ENCODE measurements around the gene SDR42E2. TPM values are rescaled to one million over a fixed set of nuclear protein-coding genes. Genes with fewer than 3 reads are reported as not detected.

Gene SDR42E2
- total RNA-seq, 1 donor from 2014 or later: not detected

DNA sequence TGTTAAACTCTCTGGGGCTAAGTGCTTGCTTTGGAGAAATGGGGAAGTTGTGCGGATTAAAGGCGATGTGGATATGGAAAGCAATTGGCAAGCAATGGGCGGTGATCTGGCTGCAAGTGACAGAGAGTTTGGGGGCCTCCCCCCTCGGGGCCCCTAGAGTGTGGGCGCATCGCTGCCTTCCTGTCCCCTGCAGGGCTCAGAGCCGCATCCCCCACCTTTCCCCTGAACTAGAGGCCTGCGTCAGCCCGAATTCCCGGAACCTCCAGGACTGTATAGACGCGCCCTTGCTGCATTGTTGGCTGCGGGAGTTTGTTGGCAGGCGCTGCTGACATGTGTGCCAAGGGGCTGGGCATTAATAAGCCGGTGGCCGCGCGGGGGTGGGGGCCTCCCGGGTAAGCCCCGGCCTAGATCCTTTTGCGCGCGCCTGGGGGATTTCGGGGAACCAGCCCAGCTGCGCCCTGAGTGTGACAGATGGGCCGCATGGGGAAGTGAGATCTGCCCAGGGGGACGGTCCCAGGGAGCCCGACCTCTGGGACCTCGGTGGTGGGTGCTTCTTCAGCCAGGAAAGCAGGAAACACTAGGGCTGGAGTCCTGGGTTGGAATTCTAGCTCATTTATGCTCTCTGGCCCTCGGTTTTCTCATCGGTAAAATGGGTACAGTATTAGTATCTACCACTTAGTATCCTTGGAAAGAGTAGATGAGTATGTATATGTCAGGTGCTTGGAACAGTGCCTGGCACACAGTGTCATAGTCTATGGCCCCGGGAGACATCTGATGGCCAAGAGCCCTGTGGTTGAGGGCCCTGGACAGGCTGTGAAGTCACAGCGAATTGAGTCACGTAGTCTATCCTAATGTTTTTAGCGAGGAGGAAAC is 44.8 kb downstream of the SDR42E2 start:
- Mint-ChIP-seq H3K27ac (ENCODE audit: unreplicated experiment) (peak overlapping the region; percentile 77), H3K4me3 (ENCODE audit: unreplicated experiment) (peak overlapping the region; percentile 91), H3K4me1 (ENCODE audit: unreplicated experiment) (peaks cover 37% of the 10 kb centered on the region), H3K27me3 (ENCODE audit: unreplicated experiment) (no peaks in the 10 kb centered on the region), H3K36me3 (ENCODE audit: unreplicated experiment) (no peaks in the 10 kb centered on the region), H3K9me3 (ENCODE audit: unreplicated experiment) (no peaks in the 10 kb centered on the region)
- TF ChIP-seq, protein P1, sequence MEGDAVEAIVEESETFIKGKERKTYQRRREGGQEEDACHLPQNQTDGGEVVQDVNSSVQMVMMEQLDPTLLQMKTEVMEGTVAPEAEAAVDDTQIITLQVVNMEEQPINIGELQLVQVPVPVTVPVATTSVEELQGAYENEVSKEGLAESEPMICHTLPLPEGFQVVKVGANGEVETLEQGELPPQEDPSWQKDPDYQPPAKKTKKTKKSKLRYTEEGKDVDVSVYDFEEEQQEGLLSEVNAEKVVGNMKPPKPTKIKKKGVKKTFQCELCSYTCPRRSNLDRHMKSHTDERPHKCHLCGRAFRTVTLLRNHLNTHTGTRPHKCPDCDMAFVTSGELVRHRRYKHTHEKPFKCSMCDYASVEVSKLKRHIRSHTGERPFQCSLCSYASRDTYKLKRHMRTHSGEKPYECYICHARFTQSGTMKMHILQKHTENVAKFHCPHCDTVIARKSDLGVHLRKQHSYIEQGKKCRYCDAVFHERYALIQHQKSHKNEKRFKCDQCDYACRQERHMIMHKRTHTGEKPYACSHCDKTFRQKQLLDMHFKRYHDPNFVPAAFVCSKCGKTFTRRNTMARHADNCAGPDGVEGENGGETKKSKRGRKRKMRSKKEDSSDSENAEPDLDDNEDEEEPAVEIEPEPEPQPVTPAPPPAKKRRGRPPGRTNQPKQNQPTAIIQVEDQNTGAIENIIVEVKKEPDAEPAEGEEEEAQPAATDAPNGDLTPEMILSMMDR (IDR thresholded peaks at IDR 0.05): no peak
- peak; percentile 85 for DNase-seq (ENCODE audit: extremely low spot score, unreplicated experiment)

DNA sequence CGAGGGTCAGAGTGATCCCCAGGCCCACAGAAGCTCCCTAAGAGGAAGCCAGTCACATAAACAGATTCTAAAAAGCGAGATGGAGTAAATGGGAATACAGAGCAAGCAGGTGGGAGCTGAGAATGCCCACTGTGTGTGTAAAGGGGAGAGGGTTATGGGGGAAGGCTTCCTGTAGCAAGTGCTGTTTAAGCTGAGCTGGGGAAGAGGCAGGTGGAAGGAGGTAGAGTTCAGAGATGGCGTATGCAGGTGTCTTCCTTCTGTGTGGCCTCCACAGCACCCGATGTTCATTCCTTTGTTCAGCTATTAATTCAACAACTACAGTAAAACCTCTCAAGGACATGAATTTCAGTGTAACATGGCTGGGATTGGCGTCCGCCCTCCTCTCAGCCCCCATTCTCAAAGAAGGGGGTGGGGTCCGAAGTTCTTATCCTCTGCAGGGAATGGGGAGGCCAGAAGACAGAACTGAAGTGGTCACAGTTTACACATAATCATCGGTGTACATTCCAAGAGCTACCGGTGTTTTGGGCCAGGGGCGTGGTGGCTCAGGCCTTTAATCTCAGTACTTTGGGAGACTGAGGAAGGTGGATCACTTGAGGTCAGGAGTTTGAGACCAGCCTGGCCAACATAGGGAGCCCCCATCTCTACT is 45.5 kb downstream of the SDR42E2 start:
- Mint-ChIP-seq H3K9me3 (ENCODE audit: unreplicated experiment) (no peaks in the 10 kb centered on the region), H3K36me3 (ENCODE audit: unreplicated experiment) (peaks cover 3% of the 10 kb centered on the region), H3K4me1 (ENCODE audit: unreplicated experiment) (peaks cover 37% of the 10 kb centered on the region), H3K27ac (ENCODE audit: unreplicated experiment) (peak overlapping the region; percentile 77), H3K4me3 (ENCODE audit: unreplicated experiment) (peak overlapping the region; percentile 91), H3K27me3 (ENCODE audit: unreplicated experiment) (no peaks in the 10 kb centered on the region)
- TF ChIP-seq, protein P1 (IDR thresholded peaks at IDR 0.05): no peak
- DNase-seq (ENCODE audit: extremely low spot score, unreplicated experiment): no peak

DNA sequence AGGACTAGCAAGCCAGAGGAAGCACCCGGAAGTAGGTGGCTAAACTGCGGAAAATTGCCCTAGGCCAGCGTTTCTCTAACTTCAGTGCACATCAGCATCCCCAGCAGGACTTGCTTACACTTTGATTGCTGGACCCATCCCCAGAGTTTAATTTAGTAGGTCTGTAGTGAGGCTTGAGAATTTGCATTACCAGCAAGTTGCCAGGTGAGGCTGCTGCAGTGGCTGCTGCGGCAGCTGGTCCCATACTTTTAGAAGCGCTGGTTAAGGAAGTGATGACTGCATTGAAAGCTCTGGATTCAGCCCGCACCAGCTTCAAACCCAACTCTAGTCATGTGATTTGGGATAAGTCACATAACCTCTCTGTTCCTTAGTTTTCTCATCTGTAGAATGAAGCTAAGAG is 48.0 kb downstream of the SDR42E2 start:
- Mint-ChIP-seq H3K4me1 (ENCODE audit: unreplicated experiment) (peaks cover 37% of the 10 kb centered on the region), H3K27ac (ENCODE audit: unreplicated experiment) (peak overlapping the region; percentile 80), H3K36me3 (ENCODE audit: unreplicated experiment) (peaks cover 13% of the 10 kb centered on the region), H3K4me3 (ENCODE audit: unreplicated experiment) (no peak overlapping the region), H3K9me3 (ENCODE audit: unreplicated experiment) (no peaks in the 10 kb centered on the region), H3K27me3 (ENCODE audit: unreplicated experiment) (no peaks in the 10 kb centered on the region)
- no peak for DNase-seq (ENCODE audit: extremely low spot score, unreplicated experiment)
- TF ChIP-seq, protein P1 (IDR thresholded peaks at IDR 0.05): no peak

DNA sequence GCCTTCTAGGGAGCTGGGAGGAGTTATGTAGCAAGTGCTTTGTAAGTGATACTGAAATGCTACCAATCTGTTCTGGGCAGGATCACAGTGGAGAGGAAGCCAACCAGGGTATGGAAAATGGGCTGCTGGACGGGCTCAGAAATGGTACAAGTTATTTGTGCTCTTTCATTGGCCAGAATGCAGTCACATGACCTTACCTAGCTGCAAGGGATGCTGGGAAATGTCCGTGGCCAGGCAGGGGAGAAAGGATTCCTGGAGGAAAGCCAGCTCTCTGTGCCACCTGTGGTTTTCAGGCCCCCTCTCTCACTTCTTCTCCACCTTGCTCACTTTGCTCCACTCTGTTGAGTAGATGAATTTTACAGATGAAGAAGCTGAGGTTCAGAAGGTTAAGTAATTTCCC is 48.5 kb downstream of the SDR42E2 start:
- no peaks in the 10 kb centered on the region for H3K9me3 Mint-ChIP-seq (ENCODE audit: unreplicated experiment)
- peaks cover 13% of the 10 kb centered on the region for H3K36me3 Mint-ChIP-seq (ENCODE audit: unreplicated experiment)
- peaks cover 33% of the 10 kb centered on the region for H3K4me1 Mint-ChIP-seq (ENCODE audit: unreplicated experiment)
- H3K4me3 Mint-ChIP-seq (ENCODE audit: unreplicated experiment): no peak overlapping the region
- no peak for DNase-seq (ENCODE audit: extremely low spot score, unreplicated experiment)
- H3K27ac Mint-ChIP-seq (ENCODE audit: unreplicated experiment): no peak overlapping the region
- H3K27me3 Mint-ChIP-seq (ENCODE audit: unreplicated experiment): no peaks in the 10 kb centered on the region
- TF ChIP-seq, protein P1 (IDR thresholded peaks at IDR 0.05): no peak

DNA sequence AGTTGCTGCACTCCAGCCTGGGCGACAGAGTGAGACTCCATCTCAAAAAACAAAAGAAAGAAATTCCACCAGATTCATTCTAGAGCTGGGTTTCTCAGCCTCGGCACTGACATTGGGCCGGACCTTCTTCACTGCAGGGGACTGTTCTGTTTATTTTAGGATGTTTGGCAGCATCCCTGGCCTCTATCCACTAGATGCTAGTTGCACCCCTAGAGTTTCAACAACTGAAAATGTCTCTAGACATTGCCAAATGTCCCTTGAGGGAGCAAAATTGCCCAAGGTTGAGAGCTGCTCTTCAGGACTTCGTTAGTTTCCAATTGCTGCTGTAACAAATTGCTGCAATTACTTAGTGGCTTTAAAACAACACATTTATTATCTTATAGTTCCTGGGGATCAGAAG is 50.9 kb downstream of the SDR42E2 start:
- H3K36me3 Mint-ChIP-seq (ENCODE audit: unreplicated experiment): peaks cover 13% of the 10 kb centered on the region
- no peak overlapping the region for H3K4me3 Mint-ChIP-seq (ENCODE audit: unreplicated experiment)
- H3K9me3 Mint-ChIP-seq (ENCODE audit: unreplicated experiment): no peaks in the 10 kb centered on the region
- no peaks in the 10 kb centered on the region for H3K27me3 Mint-ChIP-seq (ENCODE audit: unreplicated experiment)
- no peak for DNase-seq (ENCODE audit: extremely low spot score, unreplicated experiment)
- H3K4me1 Mint-ChIP-seq (ENCODE audit: unreplicated experiment): peaks cover 22% of the 10 kb centered on the region
- TF ChIP-seq, protein P1 (IDR thresholded peaks at IDR 0.05): no peak
- no peak overlapping the region for H3K27ac Mint-ChIP-seq (ENCODE audit: unreplicated experiment)

All from osteocyte (in vitro differentiated cells).